Right atrium auricular region (tissue), 2 donors: Measurements from ENCODE around the gene SELENON. TPM values are rescaled to one million over a fixed set of nuclear protein-coding genes. Genes with fewer than 3 reads are reported as not detected.

ENCODE experiments used
- DNase-seq: peaks from one replicate; pipeline ENCODE4 v3.0.0-alpha.2; 2019; ENCODE audit warnings: low spot score
- H3K27ac ChIP-seq, 2 donors: fragments of 200-600 bp; sonication (generic); 1 replicate in 1 of 2; 2 replicates in 1 of 2; pipeline ENCODE4 v1.5.1; 2016 to 2019
- H3K27me3 ChIP-seq, 2 donors: fragments of 200-600 bp; sonication (generic); one replicate each; pipeline versions ENCODE4 v1.5.1 to v1.6.0; 2017 to 2019
- H3K36me3 ChIP-seq: fragments of 200-600 bp; sonication (generic); one replicate; pipeline ENCODE4 v1.5.1; 2016
- H3K4me1 ChIP-seq, 2 donors: fragments of 200-600 bp; sonication (generic); one replicate each; pipeline versions ENCODE4 v1.5.1 to v1.6.0; 2017 to 2019
- H3K4me3 ChIP-seq, 2 donors: fragments of 200-600 bp; sonication (generic); 1 replicate in 1 of 2; 2 replicates in 1 of 2; pipeline ENCODE4 v1.5.1; 2017 to 2019; ENCODE audit warnings: mild to moderate bottlenecking in 1 of 2, moderate library complexity in 1 of 2
- H3K9me3 ChIP-seq, 2 donors: fragments of 200-600 bp; sonication (generic); one replicate each; pipeline ENCODE4 v1.5.1; 2019
- total RNA-seq, 2 donors: library from RNA; depleted of rRNA; stranded (reverse); fragments of >200 nt; gene quantifications; one replicate each; pipeline ENCODE4 v1.1.0, GENCODE V29; 2016
- TF ChIP-seq, protein P1 (sequence below), 2 donors: fragments of 200-600 bp; sonication (generic); IDR thresholded peaks; one replicate each; pipeline ENCODE4 v1.5.1; 2019; ENCODE audit warnings: antibody characterized with exemption in 2 of 2

Gene SELENON
- total RNA-seq, 2 donors from 2014 or later = 31.7 to 34.2 TPM

DNA sequence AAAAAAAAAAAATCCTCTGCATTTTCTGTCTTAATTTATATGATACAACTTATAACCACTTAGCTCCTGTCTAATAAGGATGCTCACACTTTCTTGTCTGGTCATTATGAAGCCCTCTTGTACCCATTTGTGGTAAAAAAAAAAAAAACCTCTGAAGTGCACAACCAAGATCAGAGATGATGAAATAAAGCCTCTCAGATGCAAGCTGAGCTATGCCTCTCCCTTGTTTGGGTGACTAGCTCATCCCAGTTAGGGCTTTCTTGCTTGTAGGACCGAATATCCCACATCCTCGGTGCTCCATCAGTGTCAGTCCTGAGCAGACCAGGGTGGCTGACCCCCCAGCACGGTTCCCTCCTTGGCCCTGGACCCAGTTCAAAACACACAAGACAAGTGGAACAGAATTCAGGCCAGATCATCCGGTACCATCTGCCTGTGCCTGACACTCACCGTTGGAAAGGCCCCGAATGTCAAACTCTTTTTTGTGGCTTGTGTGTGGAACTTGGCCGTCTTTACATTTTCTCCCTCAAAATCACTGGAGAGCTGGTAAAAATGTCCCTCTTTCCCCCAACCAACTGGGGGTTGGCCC is 6.3 kb upstream of the SELENON start:
- no peaks in the 10 kb centered on the region for H3K36me3 ChIP-seq
- no peak overlapping the region for H3K4me3 ChIP-seq
- no peak for DNase-seq
- no peak overlapping the region for H3K27ac ChIP-seq
- peaks cover 0 to 14% of the 10 kb centered on the region in 2 donors for H3K4me1 ChIP-seq
- TF ChIP-seq, protein P1, sequence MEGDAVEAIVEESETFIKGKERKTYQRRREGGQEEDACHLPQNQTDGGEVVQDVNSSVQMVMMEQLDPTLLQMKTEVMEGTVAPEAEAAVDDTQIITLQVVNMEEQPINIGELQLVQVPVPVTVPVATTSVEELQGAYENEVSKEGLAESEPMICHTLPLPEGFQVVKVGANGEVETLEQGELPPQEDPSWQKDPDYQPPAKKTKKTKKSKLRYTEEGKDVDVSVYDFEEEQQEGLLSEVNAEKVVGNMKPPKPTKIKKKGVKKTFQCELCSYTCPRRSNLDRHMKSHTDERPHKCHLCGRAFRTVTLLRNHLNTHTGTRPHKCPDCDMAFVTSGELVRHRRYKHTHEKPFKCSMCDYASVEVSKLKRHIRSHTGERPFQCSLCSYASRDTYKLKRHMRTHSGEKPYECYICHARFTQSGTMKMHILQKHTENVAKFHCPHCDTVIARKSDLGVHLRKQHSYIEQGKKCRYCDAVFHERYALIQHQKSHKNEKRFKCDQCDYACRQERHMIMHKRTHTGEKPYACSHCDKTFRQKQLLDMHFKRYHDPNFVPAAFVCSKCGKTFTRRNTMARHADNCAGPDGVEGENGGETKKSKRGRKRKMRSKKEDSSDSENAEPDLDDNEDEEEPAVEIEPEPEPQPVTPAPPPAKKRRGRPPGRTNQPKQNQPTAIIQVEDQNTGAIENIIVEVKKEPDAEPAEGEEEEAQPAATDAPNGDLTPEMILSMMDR (IDR thresholded peaks at IDR 0.05) = no peak
- H3K27me3 ChIP-seq = no peaks in the 10 kb centered on the region
- H3K9me3 ChIP-seq = no peaks in the 10 kb centered on the region

DNA sequence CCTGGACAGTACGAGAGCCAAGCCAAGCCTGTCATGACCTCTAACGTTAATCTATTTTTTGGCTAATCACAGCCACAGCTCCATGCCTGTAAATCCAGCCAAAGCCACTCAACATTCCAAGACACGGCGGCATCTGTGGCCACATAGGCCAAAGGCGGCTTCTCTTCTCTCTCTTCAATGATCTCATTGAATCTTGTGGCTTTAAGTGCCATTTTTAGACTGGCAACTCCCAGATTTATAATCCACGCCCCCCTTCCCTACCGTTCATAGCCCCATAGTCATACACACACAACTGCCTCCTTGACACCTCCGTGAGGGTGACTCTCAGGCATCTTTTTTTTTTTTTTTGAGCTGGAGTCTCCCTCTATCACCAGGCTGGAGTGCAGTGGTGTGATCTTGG is 5.7 kb upstream of the SELENON start:
- TF ChIP-seq, protein P1 (IDR thresholded peaks at IDR 0.05) = no peak
- no peak for DNase-seq
- H3K27ac ChIP-seq = no peak overlapping the region
- H3K27me3 ChIP-seq = no peaks in the 10 kb centered on the region
- no peak overlapping the region for H3K4me3 ChIP-seq
- H3K36me3 ChIP-seq = no peaks in the 10 kb centered on the region
- no peaks in the 10 kb centered on the region for H3K9me3 ChIP-seq
- H3K4me1 ChIP-seq = peaks cover 0 to 18% of the 10 kb centered on the region in 2 donors

DNA sequence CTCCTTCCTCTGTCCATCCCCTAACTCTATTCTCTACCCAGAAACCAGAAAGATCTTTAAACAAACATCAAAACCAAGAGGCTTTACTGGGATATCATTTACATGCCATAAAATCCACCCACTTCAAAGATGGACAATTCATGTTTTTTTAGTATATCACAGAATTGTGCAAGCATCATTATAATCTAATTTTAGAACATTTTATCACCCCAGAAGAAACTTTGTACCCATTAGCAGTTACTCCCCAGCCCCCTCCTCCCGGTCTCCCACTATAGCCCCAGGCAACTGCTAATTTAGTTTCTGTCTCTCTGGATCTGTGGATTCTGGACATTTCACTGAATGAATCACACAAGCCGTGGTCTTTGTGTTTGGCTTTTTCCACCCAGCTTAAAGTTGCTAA is 4.8 kb upstream of the SELENON start:
- Histone ChIP-seq H3K27me3 (no peaks in the 10 kb centered on the region), H3K4me1 (peaks cover 0 to 23% of the 10 kb centered on the region in 2 donors), H3K4me3 (no peak overlapping the region), H3K9me3 (no peaks in the 10 kb centered on the region), H3K27ac (no peak overlapping the region), H3K36me3 (no peaks in the 10 kb centered on the region)
- DNase-seq = no peak
- TF ChIP-seq, protein P1 (IDR thresholded peaks at IDR 0.05) = no peak

DNA sequence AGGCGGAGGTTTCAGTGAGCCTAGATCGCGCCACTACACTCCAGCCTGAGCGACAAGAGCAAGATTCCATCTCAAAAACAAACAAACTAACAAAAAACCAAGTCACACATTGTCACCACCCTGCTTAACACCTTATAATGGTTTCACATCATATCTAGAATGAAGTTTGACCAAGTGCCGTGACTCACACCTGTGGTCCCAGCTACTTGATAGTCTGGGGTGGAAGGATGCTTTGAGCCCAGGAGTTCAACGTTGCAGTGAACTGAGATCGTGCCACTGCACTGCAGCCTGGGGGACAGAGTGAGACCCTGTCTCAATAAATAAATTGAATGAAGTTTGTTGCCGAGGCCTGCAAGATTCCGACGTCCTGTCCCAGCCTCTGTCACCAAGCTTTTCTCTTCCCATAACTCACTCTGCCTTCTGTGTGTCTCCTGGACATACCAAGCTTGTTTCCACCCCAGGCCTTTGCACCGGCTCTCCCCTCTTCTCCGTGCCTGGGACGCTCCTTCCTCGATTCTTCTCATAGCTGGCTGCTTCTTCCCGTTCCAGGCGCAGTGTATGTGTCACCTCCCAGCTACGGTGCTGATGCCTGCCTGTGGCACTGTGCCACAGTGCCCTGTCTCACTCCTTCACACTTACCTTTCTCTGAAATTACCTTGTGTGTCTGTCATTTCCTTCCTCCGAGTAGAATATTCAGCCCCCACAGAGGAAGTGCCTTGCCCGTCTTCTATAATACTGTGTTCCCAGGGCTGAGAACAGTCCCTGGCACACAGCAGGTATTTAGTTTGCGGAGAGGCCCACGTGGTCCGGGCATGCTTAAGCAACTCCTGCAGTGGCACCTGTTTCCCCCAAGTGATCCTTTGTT is 3.8 kb upstream of the SELENON start:
- H3K4me1 ChIP-seq = peaks cover 0 to 30% of the 10 kb centered on the region in 2 donors

DNA sequence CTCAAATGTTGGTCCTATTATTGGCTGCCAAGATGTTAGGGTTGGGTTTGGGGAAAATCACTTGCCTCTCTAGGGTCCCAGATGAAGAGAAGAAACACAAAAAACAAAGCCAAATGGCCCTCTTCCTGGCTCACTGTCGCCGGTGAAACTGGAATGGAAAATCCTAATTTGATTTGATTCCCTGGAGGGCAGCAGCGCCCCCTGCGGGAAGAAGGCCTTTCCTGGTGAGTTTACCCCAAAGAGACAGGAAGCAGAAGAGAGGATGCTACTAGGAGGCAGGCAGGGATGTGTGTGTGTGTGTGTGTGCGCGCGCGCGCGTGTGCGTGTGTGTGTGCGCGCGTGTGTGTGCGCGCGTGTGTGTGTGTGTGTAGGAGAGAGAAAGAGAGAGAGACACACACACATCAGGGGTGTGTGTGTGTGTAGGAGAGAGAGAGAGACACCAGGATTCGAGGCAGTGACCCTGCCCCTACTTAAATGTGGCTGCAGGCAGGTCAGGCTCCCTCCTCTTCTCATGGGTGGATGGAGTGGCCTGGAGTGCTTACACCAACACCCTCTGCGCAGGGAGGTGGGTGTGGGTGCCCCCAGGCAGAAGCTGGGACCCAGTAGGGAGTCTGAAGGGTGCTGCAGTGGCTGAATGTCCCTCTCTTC is 3.1 kb upstream of the SELENON start:
- TF ChIP-seq, protein P1 (IDR thresholded peaks at IDR 0.05) = peak; percentile 81 to 82
- Histone ChIP-seq H3K4me1 (peaks cover 0 to 37% of the 10 kb centered on the region in 2 donors), H3K27ac (no peak overlapping the region), H3K27me3 (no peaks in the 10 kb centered on the region), H3K4me3 (no peak overlapping the region), H3K9me3 (no peaks in the 10 kb centered on the region), H3K36me3 (no peaks in the 10 kb centered on the region)
- peak; percentile 92 for DNase-seq

More for the DNA sequence above, 3.8 kb upstream of the SELENON start:
- Histone ChIP-seq H3K4me3 (no peak overlapping the region), H3K36me3 (no peaks in the 10 kb centered on the region), H3K27ac (no peak overlapping the region), H3K9me3 (no peaks in the 10 kb centered on the region), H3K27me3 (no peaks in the 10 kb centered on the region)
- TF ChIP-seq, protein P1 (IDR thresholded peaks at IDR 0.05) = no peak
- no peak for DNase-seq
